ENCODE measurements around the gene CCDC24.

CCDC24 gene

GRCh38 chr1:44000122-44000665, 8.8 kb downstream of the CCDC24 start:
- DNase-seq, result no peak

- no peak for DNase-seq
These were observed 10.8 kb downstream of the CCDC24 start for GRCh38 chr1:44002165-44002564.

- no peak for DNase-seq
These were observed 11.3 kb downstream of the CCDC24 start for GRCh38 chr1:44002606-44003157.

GRCh38 chr1:44008259-44008658, 16.9 kb downstream of the CCDC24 start:
- DNase-seq, result no peak

GRCh38 chr1:44010935-44011471, 19.6 kb downstream of the CCDC24 start:
- DNase-seq, result no peak

GRCh38 chr1:44012404-44012803, 21.0 kb downstream of the CCDC24 start:
- no peak for DNase-seq

- no peak for DNase-seq
These were observed 21.7 kb downstream of the CCDC24 start for GRCh38 chr1:44012941-44013609.

- no peak for DNase-seq
These were observed 22.6 kb downstream of the CCDC24 start for GRCh38 chr1:44013949-44014348.

GRCh38 chr1:44014365-44015104, 23.1 kb downstream of the CCDC24 start:
- DNase-seq, result no peak

- DNase-seq, result no peak
These were observed 23.8 kb downstream of the CCDC24 start for GRCh38 chr1:44015206-44015605.

- DNase-seq, result no peak
These were observed 24.9 kb downstream of the CCDC24 start for GRCh38 chr1:44016041-44016889.

GRCh38 chr1:44016890-44017400, 25.5 kb downstream of the CCDC24 start:
- DNase-seq, result no peak

- DNase-seq, result no peak
These were observed 28.1 kb downstream of the CCDC24 start for GRCh38 chr1:44019466-44019948.

- no peak for DNase-seq
These were observed 29.1 kb downstream of the CCDC24 start for GRCh38 chr1:44020464-44020863.

GRCh38 chr1:44021156-44021555, 29.8 kb downstream of the CCDC24 start:
- no peak for DNase-seq

- DNase-seq, result no peak
These were observed 30.4 kb downstream of the CCDC24 start for GRCh38 chr1:44021581-44022321.

GRCh38 chr1:44024031-44024902, 32.9 kb downstream of the CCDC24 start:
- no peak for DNase-seq

GRCh38 chr1:44024903-44025525, 33.6 kb downstream of the CCDC24 start:
- no peak for DNase-seq

- DNase-seq, result no peak
These were observed 34.4 kb downstream of the CCDC24 start for GRCh38 chr1:44025816-44026215.

- no peak for DNase-seq
These were observed 35.9 kb downstream of the CCDC24 start for GRCh38 chr1:44027320-44027719.

All from fibroblast of skin of right biceps (primary cell).